NCI-H2227 (cell line): ENCODE data around the gene PANK1.

Source experiments
- DNase-seq: peaks from one replicate; lab custom pipeline; 2025; ENCODE audit not compliant: unreplicated experiment; lab: John Stamatoyannopoulos, UW

PANK1 gene

GRCh38 chr10:89537364-89537763 lies 107.7 kb downstream of the PANK1 start:
- no peak for DNase-seq

- no peak for DNase-seq
Measured at GRCh38 chr10:89536013-89536354, 109.1 kb downstream of the PANK1 start.

- DNase-seq: peak; percentile 36
Measured at GRCh38 chr10:89535171-89536012, 109.7 kb downstream of the PANK1 start, which contains the start of gene SLC16A12. Gene SLC16A12, minus strand, starts transcription at chr10:89535594. Its CDS starts 73,016 bp downstream, at chr10:89462578.

- DNase-seq: no peak
Measured at GRCh38 chr10:89534826-89535166, 110.2 kb downstream of the PANK1 start.
